GM12801 (cell line): ENCODE results near the gene NOTCH1.

ENCODE experiments used
- TF ChIP-seq, protein P1 (sequence below): IDR thresholded peaks from one replicate; pipeline ENCODE4 v1.5.1; 2011; ENCODE audit warnings: control low read depth; ENCODE audit not compliant: insufficient read length; ENCODE audit errors: extremely low read depth

NOTCH1 gene

DNA sequence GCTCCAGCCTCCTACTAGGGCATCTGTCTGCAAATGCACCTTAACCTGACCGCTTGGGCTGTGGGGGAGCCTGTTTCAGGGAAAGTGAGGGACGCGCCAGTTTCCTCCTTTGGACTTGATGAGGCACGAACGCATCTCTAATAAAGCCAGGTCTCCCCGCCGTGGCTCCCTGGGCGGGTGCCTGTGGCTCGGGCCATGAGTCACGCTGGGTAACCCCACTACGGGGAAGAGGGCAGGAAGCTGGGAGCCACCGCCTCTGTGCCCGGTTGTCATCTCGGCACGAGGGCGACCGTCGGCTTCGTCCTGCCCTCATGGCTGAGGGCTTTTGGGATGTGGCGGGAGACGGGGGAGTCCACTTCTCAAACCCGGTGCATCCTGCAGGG lies 12.1 kb downstream of the NOTCH1 start:
- TF ChIP-seq, protein P1, sequence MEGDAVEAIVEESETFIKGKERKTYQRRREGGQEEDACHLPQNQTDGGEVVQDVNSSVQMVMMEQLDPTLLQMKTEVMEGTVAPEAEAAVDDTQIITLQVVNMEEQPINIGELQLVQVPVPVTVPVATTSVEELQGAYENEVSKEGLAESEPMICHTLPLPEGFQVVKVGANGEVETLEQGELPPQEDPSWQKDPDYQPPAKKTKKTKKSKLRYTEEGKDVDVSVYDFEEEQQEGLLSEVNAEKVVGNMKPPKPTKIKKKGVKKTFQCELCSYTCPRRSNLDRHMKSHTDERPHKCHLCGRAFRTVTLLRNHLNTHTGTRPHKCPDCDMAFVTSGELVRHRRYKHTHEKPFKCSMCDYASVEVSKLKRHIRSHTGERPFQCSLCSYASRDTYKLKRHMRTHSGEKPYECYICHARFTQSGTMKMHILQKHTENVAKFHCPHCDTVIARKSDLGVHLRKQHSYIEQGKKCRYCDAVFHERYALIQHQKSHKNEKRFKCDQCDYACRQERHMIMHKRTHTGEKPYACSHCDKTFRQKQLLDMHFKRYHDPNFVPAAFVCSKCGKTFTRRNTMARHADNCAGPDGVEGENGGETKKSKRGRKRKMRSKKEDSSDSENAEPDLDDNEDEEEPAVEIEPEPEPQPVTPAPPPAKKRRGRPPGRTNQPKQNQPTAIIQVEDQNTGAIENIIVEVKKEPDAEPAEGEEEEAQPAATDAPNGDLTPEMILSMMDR: no peak

DNA sequence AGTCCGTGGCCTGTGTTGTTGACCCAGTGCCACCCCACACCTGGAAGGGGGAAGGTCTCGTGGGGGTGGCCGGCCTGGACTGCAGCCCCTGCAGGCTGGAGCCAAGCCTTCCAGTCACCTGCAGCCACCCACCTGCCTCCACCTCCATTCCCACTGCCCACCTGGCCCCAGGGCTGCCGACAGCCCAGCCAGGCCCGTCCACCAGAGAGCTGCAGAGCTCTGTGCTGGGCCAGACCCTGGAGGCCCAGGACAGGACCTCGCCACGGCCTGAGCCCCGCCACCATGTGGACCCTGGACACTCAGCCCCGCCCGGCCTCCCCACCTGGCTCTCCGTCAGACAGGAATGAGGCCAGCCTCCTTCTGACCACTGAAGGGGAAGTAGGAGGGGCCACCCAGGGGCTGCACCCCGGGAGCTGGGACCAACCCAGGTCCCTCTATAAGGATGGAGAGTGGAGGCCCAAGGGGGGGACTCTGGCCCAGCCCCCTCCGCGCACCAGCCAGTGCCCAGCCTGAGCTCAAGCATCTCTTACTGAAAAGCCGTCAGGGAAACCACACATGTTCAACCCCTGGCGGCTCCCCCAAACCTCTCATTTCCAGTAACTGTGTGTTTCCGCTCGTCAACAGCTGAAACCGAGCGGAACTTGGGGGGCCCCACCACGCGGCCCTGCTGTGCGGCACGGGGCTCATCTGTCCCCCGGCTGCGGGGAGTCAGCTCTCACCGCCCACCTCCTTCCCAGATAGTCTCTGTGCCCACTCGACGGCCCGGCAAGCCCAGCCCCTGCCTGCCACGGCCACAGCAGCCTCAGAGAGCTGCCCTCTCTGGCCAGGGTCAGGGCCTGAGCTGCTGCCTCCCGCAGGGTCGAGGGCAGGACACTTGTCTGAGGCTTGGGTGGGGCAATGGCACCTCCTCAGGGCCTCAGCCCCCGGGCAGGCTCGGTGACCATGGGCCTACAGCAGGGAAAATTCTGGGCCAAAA lies 12.8 kb downstream of the NOTCH1 start:
- TF ChIP-seq, protein P1: no peak

DNA sequence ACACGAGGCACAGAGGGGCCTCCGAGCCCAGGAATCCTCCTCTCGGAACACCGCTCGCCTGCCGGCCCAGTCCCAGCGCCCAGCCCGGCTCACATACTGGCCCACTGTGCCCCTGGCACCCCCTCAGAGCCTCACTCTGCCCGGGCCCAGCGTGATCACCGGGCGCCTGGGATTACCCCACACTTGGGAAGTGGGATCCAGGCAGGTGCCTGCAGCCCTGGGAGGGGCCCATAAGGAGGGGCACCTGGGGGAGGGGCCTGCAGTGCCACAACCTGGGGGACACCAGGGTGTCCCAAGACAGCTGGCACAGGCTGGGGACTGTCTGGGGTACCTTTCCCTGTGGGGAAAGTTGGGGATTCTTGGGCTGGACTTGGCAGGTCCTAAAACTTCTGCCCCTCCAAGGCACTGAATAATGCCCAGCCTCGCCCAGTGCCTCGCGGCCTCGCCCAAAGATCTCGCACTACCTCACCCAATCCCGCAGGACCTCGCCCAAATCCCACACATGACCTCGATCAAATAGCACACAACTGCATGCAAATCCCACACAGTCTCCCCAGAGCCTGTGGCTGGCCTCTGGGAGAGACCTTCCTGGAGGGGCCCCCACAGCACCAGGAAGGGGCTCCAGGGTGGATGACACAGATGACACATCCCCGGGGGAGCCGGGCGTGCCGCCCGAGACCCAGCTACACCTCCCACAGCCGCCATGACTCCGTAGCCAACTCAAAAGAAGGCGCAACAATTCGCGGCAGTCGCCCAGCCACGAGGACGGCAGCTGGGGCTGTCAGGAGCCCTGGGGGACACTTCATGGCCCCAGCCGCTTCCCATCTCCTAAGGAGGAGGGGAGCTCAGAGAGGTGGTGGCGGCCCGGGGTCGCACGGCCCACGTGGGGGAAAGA lies 13.7 kb downstream of the NOTCH1 start:
- TF ChIP-seq, protein P1: no peak

GRCh38 chr9:136531186-136531903 lies 14.5 kb downstream of the NOTCH1 start:
- TF ChIP-seq, protein P1: no peak

DNA sequence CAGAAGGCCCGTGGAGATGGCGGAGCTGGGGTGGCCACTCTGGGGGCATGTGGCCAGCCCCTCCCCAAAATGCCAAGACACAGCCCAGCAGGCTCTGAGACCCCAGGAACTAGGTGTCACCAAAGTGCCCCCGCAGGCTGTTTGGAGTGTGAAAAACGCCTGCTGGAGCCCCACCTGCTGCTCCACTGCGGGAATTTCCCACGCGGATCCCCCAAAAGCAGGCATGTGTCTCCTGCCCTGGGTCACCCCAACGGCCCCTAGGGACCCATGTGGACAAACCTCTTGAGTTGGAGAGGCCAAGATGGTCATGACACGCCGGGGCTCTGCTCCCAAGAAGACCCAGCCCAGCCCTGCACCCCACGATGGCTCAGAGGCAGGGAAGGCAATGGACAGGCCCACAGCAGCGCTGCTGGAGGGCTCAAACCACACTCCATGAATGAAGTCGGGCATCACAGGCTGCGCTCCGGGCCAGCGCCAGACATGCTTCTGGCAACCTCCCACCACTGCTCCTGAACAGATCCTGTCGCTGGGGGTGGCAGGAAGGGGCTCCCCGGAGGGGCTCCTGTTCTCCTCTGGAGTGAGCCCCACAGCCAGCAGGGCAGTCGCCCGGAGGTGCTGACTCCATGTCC lies 15.3 kb downstream of the NOTCH1 start:
- TF ChIP-seq, protein P1: no peak

- TF ChIP-seq, protein P1: no peak
Observed at GRCh38 chr9:136529516-136530460, 16.1 kb downstream of the NOTCH1 start.
